Measurements from ENCODE around the gene TICAM1. TPM values are rescaled to one million over a fixed set of nuclear protein-coding genes. Genes with fewer than 3 reads are reported as not detected.

Gene TICAM1
- total RNA-seq (10 to 100 TPM; 14.7 to 15.0 TPM), total RNA-seq (3.6 to 51.2 (median 12.7) reads per million in 172 experiments)
- polyA plus RNA-seq (2013, experiment 1 of 2): 17.5 TPM
- polyA plus RNA-seq (2013, experiment 2 of 2): 17.9 TPM

GRCh38 chr19:4831304-4831978, at the start of gene TICAM1:
TSS of gene TICAM1 (minus strand) at chr19:4831712. CDS start at chr19:4818377, 13,335 bp downstream.
- ChIA-PET POLR2A (interaction anchor here (0.8 to 1.5 kb wide), 4 partner anchors 22 to 791 kb away, joined by 3 to 6 read pairs (median 4); partner anchors contain the start of genes FEM1A, KDM4B, SAFB and SAFB2), CTCF (interaction anchor here (0.8 to 2.3 kb wide), 3 partner anchors 22 to 80 kb away, joined by 3 to 11 read pairs (median 7); partner anchors contain the start of gene FEM1A)
- Mint-ChIP-seq H3K4me1 (ENCODE audit: low read depth) (peaks cover 32% of the 10 kb centered on the region), H3K9me3 (no peaks in the 10 kb centered on the region), H3K27ac (peak within 1 kb of the TSS; percentile 90), H3K27me3 (no peaks in the 10 kb centered on the region), H3K36me3 (ENCODE audit: low read depth) (peaks cover 19% of the 10 kb centered on the region), H3K4me3 (peak within 1 kb of the TSS; percentile 93)
- TF ChIP-seq, protein P1, sequence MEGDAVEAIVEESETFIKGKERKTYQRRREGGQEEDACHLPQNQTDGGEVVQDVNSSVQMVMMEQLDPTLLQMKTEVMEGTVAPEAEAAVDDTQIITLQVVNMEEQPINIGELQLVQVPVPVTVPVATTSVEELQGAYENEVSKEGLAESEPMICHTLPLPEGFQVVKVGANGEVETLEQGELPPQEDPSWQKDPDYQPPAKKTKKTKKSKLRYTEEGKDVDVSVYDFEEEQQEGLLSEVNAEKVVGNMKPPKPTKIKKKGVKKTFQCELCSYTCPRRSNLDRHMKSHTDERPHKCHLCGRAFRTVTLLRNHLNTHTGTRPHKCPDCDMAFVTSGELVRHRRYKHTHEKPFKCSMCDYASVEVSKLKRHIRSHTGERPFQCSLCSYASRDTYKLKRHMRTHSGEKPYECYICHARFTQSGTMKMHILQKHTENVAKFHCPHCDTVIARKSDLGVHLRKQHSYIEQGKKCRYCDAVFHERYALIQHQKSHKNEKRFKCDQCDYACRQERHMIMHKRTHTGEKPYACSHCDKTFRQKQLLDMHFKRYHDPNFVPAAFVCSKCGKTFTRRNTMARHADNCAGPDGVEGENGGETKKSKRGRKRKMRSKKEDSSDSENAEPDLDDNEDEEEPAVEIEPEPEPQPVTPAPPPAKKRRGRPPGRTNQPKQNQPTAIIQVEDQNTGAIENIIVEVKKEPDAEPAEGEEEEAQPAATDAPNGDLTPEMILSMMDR (IDR thresholded peaks at IDR 0.05): no peak
- no peaks in the 10 kb centered on the region for H3K27me3 ChIP-seq (ENCODE audit: control insufficient read depth in 1 of 2, insufficient read depth in 2 of 2, low read length in 2 of 2)
- no peaks in the 10 kb centered on the region for H3K9me3 ChIP-seq (ENCODE audit: control insufficient read depth in 1 of 2, insufficient read depth in 1 of 2, low read length in 2 of 2)
- peak within 1 kb of the TSS; percentile 74 for H3K4me3 ChIP-seq (ENCODE audit: low read length)
- H3K27ac ChIP-seq (ENCODE audit: low read depth in 1 of 2, low read length in 2 of 2): peak within 1 kb of the TSS; percentile 87 to 88
- intact Hi-C loops (cut with DNase I, micrococcal nuclease): no loop called here
- peaks cover 3% of the 10 kb centered on the region for H3K36me3 ChIP-seq (ENCODE audit: insufficient read depth, low read length)
- DNase-seq (peak; percentile 40 to 96 (median 68)), ATAC-seq (ENCODE audit: poor library complexity) (peak; percentile 94)
- peaks cover 28% of the 10 kb centered on the region for H3K4me1 ChIP-seq (ENCODE audit: insufficient read depth, low read length)

- no peak for ATAC-seq (ENCODE audit: poor library complexity)
- no peaks in the 10 kb centered on the region for H3K36me3 Mint-ChIP-seq (ENCODE audit: low read depth)
- no peak overlapping the region for H3K27ac Mint-ChIP-seq
These were observed 47.5 kb upstream of the TICAM1 start for GRCh38 chr19:4879041-4879440.

DNA sequence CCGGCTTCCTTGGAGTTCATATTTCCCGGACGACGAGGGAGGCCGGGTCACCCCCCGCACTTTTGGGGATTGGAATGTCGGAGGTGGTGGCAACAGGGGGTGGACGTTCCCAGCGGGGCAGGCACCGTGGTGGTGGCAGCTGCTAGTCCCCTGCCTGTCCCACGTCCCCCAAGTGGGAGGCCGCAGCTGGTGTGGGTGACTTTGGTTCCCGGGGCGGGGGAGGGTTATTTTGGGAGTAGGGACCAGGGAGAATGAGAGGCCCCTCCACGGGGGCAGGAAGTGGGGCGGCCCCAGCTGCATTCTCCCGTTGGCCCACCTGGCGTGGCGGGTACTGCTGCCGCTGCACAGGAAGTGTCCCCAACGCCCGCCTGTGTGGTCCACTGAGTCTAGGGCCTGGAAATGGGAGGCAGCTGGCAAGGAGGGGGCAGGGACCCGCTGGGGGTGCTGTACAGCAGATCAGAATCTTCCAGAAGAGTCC, 47.0 kb upstream of the TICAM1 start:
- H3K27ac Mint-ChIP-seq: no peak overlapping the region
- no peak overlapping the region for H3K4me3 Mint-ChIP-seq
- H3K27me3 ChIP-seq (ENCODE audit: control insufficient read depth in 1 of 2, insufficient read depth in 2 of 2, low read length in 2 of 2): no peaks in the 10 kb centered on the region
- H3K4me1 ChIP-seq (ENCODE audit: insufficient read depth, low read length): peaks cover 12% of the 10 kb centered on the region
- DNase-seq: peak in 1 of 14 experiments; percentile 21
- H3K36me3 Mint-ChIP-seq (ENCODE audit: low read depth): no peaks in the 10 kb centered on the region
- no peaks in the 10 kb centered on the region for H3K9me3 Mint-ChIP-seq
- no peaks in the 10 kb centered on the region for H3K4me1 Mint-ChIP-seq (ENCODE audit: low read depth)
- no peak overlapping the region for H3K27ac ChIP-seq (ENCODE audit: low read depth in 1 of 2, low read length in 2 of 2)
- no peak for ATAC-seq (ENCODE audit: poor library complexity)
- ChIA-PET CTCF (no interaction called here), POLR2A (interaction anchor here (0.6 kb wide), 1 partner anchor 33 kb away, joined by 4 read pairs; no protein-coding TSS in a partner anchor)
- intact Hi-C loops (cut with DNase I, micrococcal nuclease): no loop called here
- H3K9me3 ChIP-seq (ENCODE audit: control insufficient read depth in 1 of 2, insufficient read depth in 1 of 2, low read length in 2 of 2): peaks cover 0 to 5% of the 10 kb centered on the region in 2 experiments
- peaks cover 6% of the 10 kb centered on the region for H3K27me3 Mint-ChIP-seq
- TF ChIP-seq, protein P1 (IDR thresholded peaks at IDR 0.05): no peak
- H3K36me3 ChIP-seq (ENCODE audit: insufficient read depth, low read length): no peaks in the 10 kb centered on the region
- no peak overlapping the region for H3K4me3 ChIP-seq (ENCODE audit: low read length)

More at GRCh38 chr19:4879041-4879440, 47.5 kb upstream of the TICAM1 start:
- Histone ChIP-seq H3K36me3 (ENCODE audit: insufficient read depth, low read length) (no peaks in the 10 kb centered on the region), H3K4me3 (ENCODE audit: low read length) (no peak overlapping the region), H3K9me3 (ENCODE audit: control insufficient read depth in 1 of 2, insufficient read depth in 1 of 2, low read length in 2 of 2) (peaks cover 0 to 5% of the 10 kb centered on the region in 2 experiments), H3K4me1 (ENCODE audit: insufficient read depth, low read length) (peaks cover 12% of the 10 kb centered on the region), H3K27ac (ENCODE audit: low read depth in 1 of 2, low read length in 2 of 2) (no peak overlapping the region), H3K27me3 (ENCODE audit: control insufficient read depth in 1 of 2, insufficient read depth in 2 of 2, low read length in 2 of 2) (no peaks in the 10 kb centered on the region)
- ChIA-PET POLR2A (interaction anchor here (0.6 kb wide), 1 partner anchor 33 kb away, joined by 4 read pairs; no protein-coding TSS in a partner anchor), CTCF (no interaction called here)
- Mint-ChIP-seq H3K4me1 (ENCODE audit: low read depth) (no peaks in the 10 kb centered on the region), H3K9me3 (no peaks in the 10 kb centered on the region), H3K4me3 (no peak overlapping the region), H3K27me3 (peaks cover under 1% of the 10 kb centered on the region)
- intact Hi-C loops (cut with DNase I, micrococcal nuclease): no loop called here
- no peak for DNase-seq
- TF ChIP-seq, protein P1 (IDR thresholded peaks at IDR 0.05): no peak
